ENCODE data around the gene LBX2. TPM values are rescaled to one million over a fixed set of nuclear protein-coding genes. Genes with fewer than 3 reads are reported as not detected.

Gene LBX2
- total and polyA plus RNA-seq, 9 of the 15 experiments (the other 6 are each of a cell fraction or from before 2014, with no cell fraction given) = 0.39 to 6.2 (median 1.8) TPM; not detected in 1

DNA sequence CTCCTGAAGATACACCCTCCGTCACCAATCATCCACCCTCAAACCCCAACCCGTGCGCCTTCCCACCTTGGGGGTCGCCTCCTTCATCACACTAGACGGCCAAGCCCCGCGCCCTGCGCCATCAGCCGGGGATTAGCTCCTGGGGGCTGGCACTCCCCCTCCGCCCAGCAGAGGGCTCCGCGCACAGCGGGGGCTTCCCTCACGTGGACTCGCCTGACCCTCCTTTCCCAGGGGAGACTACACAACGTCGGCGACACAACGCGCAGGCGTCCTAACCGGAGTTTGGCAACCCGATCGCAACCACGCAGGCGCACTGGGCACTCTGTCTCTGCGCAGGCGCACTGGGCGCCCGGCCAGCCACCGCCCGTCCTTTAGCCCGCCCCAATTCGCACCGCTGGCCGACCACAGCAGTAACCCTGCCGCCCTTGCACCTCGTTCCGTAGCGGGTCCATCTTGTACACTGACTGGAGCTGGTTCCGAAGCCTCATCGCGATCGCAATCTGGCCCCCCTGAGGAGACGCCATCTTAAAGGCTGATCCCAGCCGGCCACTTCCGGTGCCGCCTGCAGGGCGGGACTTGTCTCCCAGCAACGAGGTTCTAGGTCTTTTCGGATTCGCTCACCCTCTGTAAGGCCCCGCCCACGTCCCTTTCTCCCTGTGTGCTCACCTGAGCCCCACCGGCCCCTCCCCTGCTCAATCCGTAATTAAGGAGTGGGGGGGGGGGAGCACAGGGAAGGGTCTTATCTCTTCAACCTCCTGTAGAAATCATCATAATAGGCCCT is 7.9 kb upstream of the LBX2 start, which contains the start of gene PCGF1 (continued):
- TF ChIP-seq, protein P1, sequence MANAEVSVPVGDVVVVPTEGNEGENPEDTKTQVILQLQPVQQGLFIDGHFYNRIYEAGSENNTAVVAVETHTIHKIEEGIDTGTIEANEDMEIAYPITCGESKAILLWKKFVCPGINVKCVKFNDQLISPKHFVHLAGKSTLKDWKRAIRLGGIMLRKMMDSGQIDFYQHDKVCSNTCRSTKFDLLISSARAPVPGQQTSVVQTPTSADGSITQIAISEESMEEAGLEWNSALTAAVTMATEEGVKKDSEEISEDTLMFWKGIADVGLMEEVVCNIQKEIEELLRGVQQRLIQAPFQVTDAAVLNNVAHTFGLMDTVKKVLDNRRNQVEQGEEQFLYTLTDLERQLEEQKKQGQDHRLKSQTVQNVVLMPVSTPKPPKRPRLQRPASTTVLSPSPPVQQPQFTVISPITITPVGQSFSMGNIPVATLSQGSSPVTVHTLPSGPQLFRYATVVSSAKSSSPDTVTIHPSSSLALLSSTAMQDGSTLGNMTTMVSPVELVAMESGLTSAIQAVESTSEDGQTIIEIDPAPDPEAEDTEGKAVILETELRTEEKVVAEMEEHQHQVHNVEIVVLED (CRISPR knock-in tag; IDR thresholded peaks at IDR 0.05) = no peak
- TF ChIP-seq, protein P2, sequence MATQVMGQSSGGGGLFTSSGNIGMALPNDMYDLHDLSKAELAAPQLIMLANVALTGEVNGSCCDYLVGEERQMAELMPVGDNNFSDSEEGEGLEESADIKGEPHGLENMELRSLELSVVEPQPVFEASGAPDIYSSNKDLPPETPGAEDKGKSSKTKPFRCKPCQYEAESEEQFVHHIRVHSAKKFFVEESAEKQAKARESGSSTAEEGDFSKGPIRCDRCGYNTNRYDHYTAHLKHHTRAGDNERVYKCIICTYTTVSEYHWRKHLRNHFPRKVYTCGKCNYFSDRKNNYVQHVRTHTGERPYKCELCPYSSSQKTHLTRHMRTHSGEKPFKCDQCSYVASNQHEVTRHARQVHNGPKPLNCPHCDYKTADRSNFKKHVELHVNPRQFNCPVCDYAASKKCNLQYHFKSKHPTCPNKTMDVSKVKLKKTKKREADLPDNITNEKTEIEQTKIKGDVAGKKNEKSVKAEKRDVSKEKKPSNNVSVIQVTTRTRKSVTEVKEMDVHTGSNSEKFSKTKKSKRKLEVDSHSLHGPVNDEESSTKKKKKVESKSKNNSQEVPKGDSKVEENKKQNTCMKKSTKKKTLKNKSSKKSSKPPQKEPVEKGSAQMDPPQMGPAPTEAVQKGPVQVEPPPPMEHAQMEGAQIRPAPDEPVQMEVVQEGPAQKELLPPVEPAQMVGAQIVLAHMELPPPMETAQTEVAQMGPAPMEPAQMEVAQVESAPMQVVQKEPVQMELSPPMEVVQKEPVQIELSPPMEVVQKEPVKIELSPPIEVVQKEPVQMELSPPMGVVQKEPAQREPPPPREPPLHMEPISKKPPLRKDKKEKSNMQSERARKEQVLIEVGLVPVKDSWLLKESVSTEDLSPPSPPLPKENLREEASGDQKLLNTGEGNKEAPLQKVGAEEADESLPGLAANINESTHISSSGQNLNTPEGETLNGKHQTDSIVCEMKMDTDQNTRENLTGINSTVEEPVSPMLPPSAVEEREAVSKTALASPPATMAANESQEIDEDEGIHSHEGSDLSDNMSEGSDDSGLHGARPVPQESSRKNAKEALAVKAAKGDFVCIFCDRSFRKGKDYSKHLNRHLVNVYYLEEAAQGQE (IDR thresholded peaks at IDR 0.05; ENCODE audit: borderline replicate concordance) = peak; percentile 10; the same call in 1 of the 2 replicates
- TF ChIP-seq, protein P2 (CRISPR knock-in tag; IDR thresholded peaks at IDR 0.05; ENCODE audit: low read depth) = 0 out of 2 replicates have a peak, but pooled peaks have one; percentile 28
- TF ChIP-seq, protein P3, sequence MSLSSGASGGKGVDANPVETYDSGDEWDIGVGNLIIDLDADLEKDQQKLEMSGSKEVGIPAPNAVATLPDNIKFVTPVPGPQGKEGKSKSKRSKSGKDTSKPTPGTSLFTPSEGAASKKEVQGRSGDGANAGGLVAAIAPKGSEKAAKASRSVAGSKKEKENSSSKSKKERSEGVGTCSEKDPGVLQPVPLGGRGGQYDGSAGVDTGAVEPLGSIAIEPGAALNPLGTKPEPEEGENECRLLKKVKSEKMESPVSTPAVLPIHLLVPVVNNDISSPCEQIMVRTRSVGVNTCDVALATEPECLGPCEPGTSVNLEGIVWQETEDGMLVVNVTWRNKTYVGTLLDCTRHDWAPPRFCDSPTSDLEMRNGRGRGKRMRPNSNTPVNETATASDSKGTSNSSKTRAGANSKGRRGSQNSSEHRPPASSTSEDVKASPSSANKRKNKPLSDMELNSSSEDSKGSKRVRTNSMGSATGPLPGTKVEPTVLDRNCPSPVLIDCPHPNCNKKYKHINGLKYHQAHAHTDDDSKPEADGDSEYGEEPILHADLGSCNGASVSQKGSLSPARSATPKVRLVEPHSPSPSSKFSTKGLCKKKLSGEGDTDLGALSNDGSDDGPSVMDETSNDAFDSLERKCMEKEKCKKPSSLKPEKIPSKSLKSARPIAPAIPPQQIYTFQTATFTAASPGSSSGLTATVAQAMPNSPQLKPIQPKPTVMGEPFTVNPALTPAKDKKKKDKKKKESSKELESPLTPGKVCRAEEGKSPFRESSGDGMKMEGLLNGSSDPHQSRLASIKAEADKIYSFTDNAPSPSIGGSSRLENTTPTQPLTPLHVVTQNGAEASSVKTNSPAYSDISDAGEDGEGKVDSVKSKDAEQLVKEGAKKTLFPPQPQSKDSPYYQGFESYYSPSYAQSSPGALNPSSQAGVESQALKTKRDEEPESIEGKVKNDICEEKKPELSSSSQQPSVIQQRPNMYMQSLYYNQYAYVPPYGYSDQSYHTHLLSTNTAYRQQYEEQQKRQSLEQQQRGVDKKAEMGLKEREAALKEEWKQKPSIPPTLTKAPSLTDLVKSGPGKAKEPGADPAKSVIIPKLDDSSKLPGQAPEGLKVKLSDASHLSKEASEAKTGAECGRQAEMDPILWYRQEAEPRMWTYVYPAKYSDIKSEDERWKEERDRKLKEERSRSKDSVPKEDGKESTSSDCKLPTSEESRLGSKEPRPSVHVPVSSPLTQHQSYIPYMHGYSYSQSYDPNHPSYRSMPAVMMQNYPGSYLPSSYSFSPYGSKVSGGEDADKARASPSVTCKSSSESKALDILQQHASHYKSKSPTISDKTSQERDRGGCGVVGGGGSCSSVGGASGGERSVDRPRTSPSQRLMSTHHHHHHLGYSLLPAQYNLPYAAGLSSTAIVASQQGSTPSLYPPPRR (CRISPR knock-in tag; IDR thresholded peaks at IDR 0.05; ENCODE audit: borderline replicate concordance) = 0 out of 2 replicates have a peak, but pooled peaks have one; percentile 27
- TF ChIP-seq SAFB2 (IDR thresholded peaks at IDR 0.05; ENCODE audit: borderline replicate concordance, low read depth, low read length, severe bottlenecking) = no peak
- TF ChIP-seq, protein P4, sequence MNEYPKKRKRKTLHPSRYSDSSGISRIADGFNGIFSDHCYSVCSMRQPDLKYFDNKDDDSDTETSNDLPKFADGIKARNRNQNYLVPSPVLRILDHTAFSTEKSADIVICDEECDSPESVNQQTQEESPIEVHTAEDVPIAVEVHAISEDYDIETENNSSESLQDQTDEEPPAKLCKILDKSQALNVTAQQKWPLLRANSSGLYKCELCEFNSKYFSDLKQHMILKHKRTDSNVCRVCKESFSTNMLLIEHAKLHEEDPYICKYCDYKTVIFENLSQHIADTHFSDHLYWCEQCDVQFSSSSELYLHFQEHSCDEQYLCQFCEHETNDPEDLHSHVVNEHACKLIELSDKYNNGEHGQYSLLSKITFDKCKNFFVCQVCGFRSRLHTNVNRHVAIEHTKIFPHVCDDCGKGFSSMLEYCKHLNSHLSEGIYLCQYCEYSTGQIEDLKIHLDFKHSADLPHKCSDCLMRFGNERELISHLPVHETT (CRISPR knock-in tag; conservative IDR thresholded peaks at IDR 0.05 in 1 of 2, IDR thresholded peaks at IDR 0.05 in 1 of 2) = no peak

All from K562 (cell line).